HG03575 (cell line): ENCODE data around the gene KIAA0930.

Experiments
- ATAC-seq: cut with Tn5 transposase; IDR thresholded peaks from one replicate; pipeline ENCODE4 v1.9.1; 2021; ENCODE audit not compliant: unreplicated experiment, insufficient number of reproducible peaks, low FRiP score; ENCODE audit errors: extremely low read depth

The KIAA0930 gene

DNA sequence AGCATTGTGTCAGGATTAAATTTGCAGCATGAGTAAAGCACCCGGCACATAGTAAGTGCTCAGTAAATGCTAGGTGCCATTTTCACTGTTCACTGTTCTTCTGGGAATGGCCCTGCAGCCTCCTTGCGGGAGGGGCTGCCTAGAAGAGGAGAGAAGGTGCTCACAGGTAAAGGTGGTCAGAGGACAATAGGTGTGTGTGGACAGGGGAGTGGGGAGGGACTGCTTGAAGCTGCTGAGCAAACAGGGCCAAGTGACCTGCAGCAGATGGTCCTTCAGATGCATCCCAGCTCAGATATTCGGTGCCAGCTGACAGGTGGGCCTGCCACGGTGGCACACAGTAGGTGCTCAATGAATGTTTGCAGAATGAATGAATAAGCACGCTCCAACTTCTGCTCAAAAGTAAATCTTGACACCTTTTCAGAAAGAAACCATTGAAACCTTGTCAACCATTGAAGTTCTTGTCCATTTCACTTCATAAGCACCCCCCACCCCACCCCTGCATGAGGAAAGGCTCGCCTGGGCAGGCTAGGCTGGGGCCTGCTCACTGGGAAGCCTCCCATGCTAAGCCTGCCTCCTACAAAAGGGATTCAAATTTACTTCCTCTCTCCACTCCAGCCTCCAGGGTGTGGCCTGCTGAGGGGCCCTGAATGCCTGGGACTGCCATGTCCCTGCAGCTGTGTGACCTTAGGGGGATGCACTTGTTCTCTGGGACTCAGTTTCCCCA is 1.6 kb downstream of the KIAA0930 start:
- ATAC-seq: no peak

DNA sequence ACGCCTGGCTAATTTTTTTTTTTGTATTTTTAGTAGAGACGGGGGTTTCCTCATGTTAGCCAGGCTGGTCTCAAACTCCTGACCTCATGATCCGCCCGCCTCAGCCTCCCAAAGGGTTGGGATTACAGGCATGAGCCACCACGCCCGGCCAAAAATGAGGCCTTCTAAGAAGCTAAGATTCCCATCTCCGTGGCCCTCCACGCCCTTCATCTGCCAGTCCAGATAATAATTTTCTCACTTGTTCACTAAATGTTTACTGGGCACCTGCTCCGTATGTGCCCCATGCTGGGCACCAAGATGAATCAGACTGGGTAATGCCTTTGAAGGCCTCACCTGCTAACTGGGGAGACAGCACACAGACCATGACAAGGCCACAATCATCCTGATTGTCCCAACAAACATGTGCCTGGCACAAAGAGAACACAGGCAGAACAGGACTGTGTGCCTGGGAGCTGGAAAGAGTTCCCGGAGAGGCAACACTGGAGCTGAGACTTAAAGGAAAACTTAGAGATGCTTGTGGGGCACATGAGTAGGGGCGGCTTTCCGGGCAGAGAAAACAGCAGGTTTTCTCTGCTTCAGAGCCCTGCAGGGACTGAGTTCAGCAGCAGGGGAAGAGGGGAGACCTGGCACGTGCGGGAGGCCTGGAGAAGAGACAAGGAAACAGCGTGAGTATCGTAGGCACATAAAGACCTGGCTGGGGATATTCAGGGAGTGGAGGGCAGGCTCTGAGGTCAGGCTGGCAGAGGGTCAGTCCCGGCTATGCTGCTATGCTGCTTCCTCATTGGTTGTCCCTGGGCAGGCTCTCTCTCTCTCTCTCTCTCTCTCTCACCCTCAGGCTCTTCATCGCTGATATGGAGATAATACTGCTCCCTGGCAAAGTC is 2.4 kb downstream of the KIAA0930 start:
- no peak for ATAC-seq

- ATAC-seq: no peak
Observed at GRCh38 chr22:45237065-45237990, 3.4 kb downstream of the KIAA0930 start.

DNA sequence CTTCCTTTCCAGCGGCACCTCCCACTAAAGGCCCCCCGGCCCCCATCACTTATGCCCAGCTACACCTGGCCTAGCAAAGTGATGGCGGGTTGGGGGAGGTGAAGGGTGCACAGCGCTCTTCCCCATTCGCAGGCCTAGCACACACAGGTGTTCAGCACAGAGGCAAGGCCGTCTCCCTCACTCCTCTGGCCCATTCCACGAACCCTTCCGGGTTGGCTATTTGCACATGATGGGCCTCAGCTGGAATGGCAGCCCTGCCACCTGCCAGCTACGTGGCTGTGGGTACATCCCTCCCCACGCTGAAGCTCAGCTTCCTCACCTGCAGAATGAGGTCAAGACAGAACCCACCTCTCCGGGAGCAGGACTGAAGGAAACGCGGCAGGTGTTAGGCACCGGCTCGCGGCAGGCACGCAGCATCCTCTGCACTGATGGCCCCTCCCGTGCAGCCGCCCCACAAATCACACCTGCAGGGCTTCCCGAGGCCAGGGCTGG is 4.8 kb downstream of the KIAA0930 start:
- ATAC-seq: no peak

- ATAC-seq: no peak
Observed at GRCh38 chr22:45235101-45235777, 5.5 kb downstream of the KIAA0930 start.

DNA sequence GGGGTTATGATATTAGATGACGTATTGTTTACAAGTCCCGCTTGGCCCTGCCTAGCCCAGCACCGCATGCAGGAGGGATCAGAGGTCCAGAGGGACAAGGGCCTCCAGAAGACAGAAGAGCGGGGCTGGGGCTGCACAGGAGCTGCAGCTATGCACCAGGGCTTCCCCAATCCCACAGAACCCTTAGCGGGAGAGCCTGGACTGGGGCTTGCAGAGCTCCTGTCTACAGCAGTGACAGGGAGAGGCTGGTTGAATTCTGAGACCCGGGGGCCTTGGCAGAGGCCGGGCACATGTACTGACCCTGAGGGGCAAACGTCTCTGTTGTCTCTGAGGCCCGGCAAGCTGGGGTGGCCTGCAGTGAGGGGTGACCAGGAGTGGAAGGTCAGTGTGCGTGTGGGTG is 6.9 kb downstream of the KIAA0930 start:
- ATAC-seq: no peak

- ATAC-seq: no peak
Observed at GRCh38 chr22:45233386-45233785, 7.3 kb downstream of the KIAA0930 start.

- ATAC-seq: no peak
Observed at GRCh38 chr22:45231293-45231692, 9.4 kb downstream of the KIAA0930 start.

DNA sequence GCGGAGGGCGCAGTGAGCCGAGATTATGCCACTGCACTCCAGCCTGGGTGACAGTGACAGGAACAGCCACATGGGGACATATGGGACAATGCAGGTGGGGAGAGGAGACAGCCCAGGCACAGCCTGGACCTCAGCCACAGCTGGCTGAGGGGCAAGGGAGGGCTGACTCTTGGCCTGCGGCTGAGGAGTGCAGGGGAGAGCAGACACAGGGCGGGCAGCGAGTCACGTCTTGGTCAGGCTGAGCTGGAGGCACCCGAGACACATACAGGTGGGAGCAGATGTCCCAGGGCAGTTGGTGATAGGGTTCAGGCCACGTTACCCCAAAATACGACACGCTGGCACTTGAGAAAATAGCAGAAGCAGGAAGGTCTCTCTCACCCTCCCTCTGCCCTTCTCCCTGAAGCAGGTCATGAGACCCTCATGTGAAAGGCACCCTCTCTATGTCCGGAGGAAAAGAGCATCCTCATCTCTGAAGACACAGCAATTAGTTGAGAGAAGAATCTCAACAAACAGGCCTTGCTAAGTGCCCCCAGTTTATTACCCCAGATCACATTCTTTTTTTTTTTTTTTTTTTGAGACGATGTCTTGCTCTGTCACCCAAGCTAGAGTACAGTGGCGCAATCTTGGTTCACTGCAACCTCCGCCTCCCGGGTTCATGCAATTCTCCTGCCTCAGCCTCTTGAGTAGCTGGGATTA is 10.5 kb downstream of the KIAA0930 start:
- no peak for ATAC-seq

DNA sequence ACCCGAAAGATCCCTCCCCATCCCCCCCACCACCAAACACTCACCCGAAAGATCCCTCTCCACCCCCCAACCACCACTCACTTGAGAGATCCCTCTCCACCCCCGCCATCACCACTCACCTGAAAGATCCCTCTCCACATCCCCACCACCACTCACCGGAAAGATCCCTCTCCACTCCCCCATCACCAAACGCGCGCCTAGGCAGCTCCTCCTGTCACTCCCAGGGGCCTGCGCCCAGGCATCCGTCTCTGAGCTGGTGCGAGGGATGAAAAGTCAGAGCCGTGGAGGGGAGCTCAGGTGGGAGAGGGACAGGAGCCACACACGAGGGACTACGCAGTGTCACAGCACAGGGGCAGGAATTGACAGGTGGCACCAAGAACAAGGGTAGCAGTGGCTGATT is 11.5 kb downstream of the KIAA0930 start:
- ATAC-seq: no peak

DNA sequence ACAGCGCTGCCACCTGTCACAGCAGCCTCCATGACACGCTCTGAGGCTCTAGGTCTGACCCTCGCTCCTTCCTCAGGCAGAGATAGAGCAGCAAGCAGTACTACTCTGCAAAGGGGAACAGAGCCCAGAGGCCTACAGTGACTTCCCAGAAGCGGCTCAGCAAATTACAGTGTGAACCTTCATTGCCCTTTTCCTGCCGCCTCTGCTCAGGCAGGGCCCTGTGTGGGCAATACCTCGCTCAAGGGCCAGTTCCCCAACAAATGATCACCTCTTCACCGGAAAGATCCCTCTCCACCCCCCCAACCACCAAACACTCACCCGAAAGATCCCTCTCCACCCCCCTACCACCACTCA is 12.3 kb downstream of the KIAA0930 start:
- no peak for ATAC-seq

DNA sequence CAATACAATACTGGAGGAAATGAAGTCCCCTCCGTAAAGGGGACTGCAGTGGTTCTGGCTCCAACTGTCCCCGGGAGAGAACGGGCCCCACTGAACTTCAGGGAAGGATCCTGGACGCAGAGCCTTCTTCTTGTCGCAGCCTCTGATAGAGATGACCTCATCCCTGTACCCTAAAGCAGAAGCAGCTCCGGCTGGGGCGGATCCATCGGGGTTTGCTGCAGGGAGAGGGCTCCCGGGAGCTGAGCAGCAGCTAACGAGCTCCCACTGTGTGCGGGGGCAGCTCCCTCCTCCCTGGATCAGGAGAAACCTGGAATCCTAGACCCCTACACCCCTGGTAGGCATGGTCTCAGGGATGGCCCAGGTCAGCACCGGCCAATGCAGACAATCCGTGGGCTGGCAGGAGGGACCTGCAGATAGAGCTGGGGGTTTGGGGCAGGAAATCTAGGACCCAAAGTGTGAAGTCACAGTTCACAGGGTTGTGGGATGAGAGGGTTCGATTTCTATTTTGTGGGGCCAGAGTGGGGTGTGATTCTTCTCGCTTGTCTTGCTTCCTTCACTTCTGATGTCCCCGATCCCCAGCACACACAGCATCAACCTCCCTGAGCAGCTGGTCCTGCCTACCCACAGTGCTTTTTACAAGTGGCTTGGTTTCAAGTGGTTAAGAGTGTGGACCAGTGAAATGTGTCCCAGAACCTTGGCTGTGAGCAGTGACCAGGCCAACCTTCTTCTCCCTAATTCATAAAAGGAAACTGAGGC is 12.9 kb downstream of the KIAA0930 start:
- no peak for ATAC-seq

- no peak for ATAC-seq
Observed at GRCh38 chr22:45226503-45227186, 14.0 kb downstream of the KIAA0930 start.

DNA sequence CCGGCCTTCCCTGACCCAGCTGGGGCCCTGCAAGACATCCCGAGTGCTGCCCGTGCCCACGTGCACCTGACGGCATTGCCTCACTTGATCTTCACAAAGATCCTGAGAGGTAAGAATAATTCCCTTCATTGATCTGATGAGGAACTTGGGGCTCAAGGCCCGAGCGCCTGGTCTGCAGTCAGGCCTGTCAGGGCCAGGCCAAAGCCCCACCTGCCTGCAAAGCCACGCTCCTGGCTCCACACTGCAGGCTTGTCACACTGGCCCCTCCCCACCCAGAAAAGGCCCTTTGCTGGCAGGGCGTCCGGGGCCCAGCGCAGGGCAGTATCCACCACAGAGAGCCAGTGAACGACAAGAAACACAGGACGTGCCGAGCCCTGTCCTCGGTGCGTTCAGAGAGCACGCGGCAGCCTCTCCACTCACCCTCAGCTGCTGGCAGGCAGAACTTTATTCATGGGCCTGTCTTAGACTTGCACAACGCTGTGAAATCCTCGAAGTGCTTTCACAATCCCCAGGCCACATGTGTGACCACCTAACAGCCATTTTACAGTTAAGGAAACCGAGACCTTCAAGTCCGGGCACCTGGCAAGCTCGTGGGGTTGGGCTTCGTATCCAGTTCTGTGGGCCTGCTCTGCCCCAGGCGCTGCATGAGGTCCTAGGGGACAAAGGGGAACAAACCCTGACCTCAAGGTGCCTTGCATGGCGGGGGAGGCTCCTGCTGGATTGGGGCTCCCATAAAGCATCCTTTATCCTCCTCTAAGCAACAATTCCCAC is 14.8 kb downstream of the KIAA0930 start:
- ATAC-seq: no peak

GRCh38 chr22:45224988-45225731 is 15.5 kb downstream of the KIAA0930 start:
- no peak for ATAC-seq

- ATAC-seq: no peak
Observed at GRCh38 chr22:45224331-45224730, 16.4 kb downstream of the KIAA0930 start.
